Measurements from ENCODE around the gene FOXRED2.

FOXRED2 gene

DNA sequence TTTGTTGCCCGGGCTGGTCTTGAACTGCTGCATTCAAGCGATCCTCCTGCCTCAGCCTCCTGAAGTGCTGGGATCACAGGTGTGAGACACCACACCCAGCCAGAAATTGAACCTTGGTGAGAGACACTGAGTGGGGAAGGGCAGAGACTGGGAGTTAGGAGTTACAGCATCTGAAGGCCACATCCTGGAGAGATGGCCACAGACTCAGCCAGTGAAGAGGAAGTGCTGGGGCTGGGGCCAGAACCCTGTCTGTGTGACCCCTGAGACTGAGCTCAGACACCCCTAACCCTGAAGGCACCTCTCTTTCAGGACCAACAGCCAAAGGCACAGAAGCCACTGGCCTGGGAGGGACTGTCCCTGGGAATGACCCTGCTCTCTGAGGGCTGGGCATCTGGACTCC is 59.2 kb downstream of the FOXRED2 start:
- DNase-seq, result no peak

DNA sequence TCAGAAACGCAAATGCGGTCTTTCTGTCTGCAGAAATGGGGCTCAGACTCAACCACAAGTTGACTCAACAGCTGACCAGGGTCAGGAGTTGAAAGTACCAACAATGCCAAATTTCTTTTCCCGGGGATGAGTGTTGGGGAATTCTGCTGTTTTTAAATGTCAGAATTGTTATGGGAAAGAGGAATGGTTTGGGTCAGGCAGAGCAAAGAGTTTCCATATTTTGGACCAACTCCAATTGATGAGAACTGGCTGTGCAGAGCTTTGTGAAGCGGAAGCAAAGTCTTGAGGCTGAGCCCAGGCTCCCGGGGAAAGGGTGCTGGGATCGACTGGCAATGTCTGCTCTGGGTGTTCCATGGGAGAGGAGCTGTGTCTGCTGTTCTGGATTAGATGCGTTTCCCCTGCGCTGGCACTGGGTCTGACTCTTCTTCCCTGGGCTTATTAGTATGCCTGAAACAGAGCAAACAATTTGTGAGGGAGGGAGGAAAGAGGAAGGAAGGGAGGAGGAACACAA is 61.6 kb downstream of the FOXRED2 start:
- DNase-seq, result no peak

DNA sequence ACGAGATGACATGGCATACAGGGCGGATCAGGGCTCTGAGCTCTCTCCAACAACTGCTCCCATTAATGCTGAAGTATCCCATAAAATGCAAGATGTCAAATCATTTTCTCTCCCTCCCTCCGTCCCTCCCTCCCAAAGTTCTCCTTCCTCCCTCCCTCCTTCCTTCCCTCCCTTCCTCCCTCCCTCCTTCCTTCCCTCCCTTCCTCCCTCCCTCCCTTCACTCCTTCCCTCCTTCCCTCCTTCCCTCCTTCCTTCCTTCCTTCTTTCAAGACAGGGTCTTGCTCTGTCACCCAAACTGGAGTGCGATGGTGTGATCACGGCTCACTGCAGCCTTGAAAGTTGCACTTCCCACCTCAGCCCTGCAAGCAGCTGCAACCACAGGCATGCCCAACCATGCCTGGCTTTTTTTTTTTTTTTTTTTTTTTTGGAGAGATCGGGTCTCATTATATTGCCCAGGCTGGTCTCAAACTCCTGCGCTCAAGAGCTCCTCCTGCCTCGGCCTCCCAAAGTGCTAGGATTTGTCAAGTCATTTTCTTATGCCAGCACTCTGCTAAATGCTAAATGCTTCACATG is 63.6 kb downstream of the FOXRED2 start:
- no peak for DNase-seq

DNA sequence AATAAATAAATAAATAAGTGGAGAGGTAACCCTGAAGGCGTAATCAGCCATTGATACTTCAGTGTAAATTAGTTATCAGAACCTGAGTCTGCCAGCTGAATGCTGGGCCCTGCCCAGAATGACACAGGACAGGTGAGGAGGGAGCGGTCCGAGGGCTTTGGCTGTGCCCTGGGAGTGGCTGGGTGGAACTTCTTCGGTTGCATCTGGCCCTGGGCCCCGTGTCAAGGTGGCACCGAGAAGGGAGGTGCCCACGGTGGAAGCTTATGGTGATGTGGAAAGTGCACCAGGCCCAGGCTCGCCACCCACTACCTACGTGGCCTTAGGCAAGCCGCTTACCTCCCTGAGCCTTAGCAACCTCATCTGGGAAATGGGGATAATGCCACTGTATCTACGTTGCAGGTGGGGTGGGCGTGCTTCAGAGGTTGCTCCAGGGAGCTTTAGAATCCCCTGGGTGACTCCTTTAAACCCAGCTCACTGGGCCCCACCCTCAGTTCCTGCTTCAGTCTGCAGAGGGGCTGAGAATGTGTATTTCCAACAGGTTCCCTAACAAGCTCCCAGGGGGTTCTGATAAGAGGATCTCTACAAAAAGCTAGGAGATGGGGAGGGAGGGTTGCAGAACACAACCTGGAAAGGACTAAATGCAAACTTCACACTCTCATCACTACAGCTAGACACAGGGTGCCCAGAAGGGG is 64.2 kb downstream of the FOXRED2 start:
- DNase-seq, result no peak

DNA sequence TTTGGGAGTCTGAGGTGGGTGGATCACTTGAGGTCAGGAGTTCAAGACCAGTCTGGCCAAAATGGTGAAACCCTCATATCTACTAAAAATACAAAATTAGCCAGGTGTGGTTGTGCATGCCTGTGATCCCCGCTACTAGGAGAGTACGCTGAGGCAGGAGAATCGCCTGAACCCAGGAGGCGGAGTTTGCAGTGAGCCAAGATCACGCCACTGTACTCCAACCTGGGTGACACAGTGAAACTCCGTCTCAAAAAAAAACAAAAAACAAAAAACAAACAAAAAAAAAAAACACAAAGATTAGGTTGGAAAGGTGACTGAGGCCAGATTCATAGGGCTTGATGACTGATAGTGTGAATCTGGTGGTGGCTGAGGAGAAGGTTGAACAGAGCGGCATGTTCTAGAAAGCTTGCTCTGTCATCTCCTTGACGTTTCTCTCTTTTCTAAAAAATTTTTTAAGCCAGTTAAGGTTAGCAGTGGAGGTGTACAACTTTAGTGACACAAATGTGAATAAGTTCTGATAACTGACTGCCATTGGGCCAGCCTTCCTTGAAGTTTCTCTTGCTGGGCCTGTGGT is 66.3 kb downstream of the FOXRED2 start:
- DNase-seq, result no peak

DNA sequence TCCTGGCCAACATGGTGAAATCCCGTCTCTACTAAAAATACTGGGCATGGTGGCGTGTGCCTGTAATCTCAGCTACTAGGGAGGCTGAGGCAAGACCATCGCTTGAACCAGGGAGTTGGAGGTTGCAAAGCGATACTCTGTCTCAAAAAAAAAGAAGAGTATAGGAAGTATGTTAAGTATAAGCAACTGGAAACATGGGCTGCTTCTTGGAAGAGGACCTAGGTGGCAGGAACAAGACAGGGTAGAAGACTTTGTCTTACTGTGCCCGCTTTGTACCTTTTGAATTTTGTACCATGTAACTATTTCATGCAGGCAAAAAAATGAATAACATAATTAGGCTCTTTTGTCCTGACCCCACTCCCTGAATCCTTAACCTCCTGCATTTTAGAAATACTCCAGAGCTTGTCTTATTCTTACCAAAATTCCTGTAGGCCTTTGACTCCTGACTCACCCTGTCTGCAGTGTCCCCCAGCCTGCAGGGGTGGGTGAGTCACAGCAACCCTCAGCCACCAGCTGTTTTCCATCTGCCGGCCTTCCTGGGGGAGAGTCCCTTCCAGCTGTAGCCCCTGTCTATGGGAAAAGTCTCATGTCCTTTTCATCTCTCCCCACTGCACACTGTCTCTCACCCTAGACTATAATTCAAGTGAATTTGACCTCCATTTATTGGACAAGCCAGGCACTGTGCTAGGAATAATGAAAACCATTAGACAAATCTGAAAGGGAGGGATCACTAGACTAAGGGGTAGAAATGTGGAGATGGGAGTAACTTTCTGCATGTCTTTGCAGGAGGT is 67.2 kb downstream of the FOXRED2 start:
- peak; percentile 24 for DNase-seq
